ENCODE results near the gene MYL3.

DNA sequence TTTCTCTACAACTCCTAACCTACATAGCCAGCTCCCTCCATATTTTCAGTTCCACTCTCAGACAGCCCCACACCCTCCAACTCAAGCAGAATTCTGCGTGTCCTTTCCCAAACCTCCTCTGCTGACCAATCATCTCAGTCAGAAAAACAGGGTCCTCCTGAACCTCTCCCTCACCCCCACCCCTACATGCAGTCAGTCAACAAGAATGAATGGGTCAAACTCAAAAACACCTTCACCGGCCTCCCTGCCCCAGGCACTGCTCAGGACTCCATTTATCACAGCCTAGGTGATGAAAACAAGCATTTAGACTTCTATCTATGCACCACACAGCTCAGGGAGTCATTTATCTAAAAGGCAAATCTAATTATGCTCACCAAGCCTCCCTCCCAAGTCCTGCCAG lies 32.4 kb downstream of the MYL3 start:
- TF ChIP-seq, protein P1, sequence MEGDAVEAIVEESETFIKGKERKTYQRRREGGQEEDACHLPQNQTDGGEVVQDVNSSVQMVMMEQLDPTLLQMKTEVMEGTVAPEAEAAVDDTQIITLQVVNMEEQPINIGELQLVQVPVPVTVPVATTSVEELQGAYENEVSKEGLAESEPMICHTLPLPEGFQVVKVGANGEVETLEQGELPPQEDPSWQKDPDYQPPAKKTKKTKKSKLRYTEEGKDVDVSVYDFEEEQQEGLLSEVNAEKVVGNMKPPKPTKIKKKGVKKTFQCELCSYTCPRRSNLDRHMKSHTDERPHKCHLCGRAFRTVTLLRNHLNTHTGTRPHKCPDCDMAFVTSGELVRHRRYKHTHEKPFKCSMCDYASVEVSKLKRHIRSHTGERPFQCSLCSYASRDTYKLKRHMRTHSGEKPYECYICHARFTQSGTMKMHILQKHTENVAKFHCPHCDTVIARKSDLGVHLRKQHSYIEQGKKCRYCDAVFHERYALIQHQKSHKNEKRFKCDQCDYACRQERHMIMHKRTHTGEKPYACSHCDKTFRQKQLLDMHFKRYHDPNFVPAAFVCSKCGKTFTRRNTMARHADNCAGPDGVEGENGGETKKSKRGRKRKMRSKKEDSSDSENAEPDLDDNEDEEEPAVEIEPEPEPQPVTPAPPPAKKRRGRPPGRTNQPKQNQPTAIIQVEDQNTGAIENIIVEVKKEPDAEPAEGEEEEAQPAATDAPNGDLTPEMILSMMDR (IDR thresholded peaks at IDR 0.05): no peak
- no peak for TF ChIP-seq ZFX (IDR thresholded peaks at IDR 0.05; ENCODE audit: borderline replicate concordance)

All from 22Rv1 (cell line).